SK-N-SH (cell line): ENCODE results near the gene GLMP. TPM values are rescaled to one million over a fixed set of nuclear protein-coding genes. Genes with fewer than 3 reads are reported as not detected.
"Not testable (repeated sequence)": the region's sequence is repeated elsewhere in the genome, so short reads cannot be mapped to it uniquely, and the experiment has no call there.

Experiments
- CTCF ChIA-PET: fragments of 300-600, 350-600 bp; formaldehyde crosslinking; extraction: SDS; loops from one replicate; lab custom pipeline; 2021; lab: Yijun Ruan, JAX
- POLR2A ChIA-PET: fragments of 350-600 bp; sonication (Branson Sonifier 250); formaldehyde crosslinking; extraction: SDS; loops from one replicate; lab custom pipeline; 2020; ENCODE audit warnings: antibody characterized with exemption, inconsistent platforms; lab: Yijun Ruan, JAX
- DNase-seq: peaks from one replicate; pipeline ENCODE4 v3.0.0; 2012
- H2AFZ ChIP-seq: fragments of 200-600 bp; sonication (generic); 2 replicates; pipeline ENCODE4 v1.8.1; 2016; ENCODE audit warnings: antibody characterized with exemption, mild to moderate bottlenecking, low read depth
- H3F3A ChIP-seq: fragments of 200-600 bp; sonication (generic); replicated peaks from 2 replicates; pipeline ENCODE3; 2016; ENCODE audit warnings: antibody characterized with exemption, mild to moderate bottlenecking; ENCODE audit not compliant: insufficient read depth
- H3K27ac ChIP-seq, 2 experiments: fragments of 200-500 bp in 1 of 2; fragments of 200-600 bp in 1 of 2; sonication (Bioruptor generic) in 1 of 2; sonication (generic), shearing (Covaris generic) in 1 of 2; 2 replicates each; pipeline versions ENCODE4 v1.5.1 to v1.6.1; 2014 to 2016; ENCODE audit warnings: low read depth in 2 of 2, inconsistent platforms in 1 of 2, low read length in 1 of 2, mild to moderate bottlenecking in 1 of 2, mixed read lengths in 1 of 2
- H3K27me3 ChIP-seq: fragments of 200-600 bp; sonication (generic), shearing (Covaris generic); 2 replicates; pipeline ENCODE4 v1.6.1; 2016; ENCODE audit warnings: mixed run types; ENCODE audit not compliant: insufficient read depth
- H3K36me3 ChIP-seq, 2 experiments: fragments of 200-500 bp in 1 of 2; fragments of 200-600 bp in 1 of 2; sonication (Bioruptor generic) in 1 of 2; sonication (generic) in 1 of 2; replicated peaks in 1 of 2; 2 replicates each; pipeline versions ENCODE3 to v1.5.1; 2014 to 2016; ENCODE audit warnings: low read length in 1 of 2, mild to moderate bottlenecking in 1 of 2; ENCODE audit not compliant: insufficient read depth in 2 of 2, control insufficient read depth in 1 of 2
- H3K4me1 ChIP-seq, 2 experiments: fragments of 200-500 bp in 1 of 2; fragments of 200-600 bp in 1 of 2; sonication (Bioruptor generic) in 1 of 2; sonication (generic), shearing (Covaris generic) in 1 of 2; 2 replicates each; pipeline versions ENCODE4 v1.5.1 to v1.6.1; 2014 to 2016; ENCODE audit warnings: low read depth in 1 of 2, low read length in 1 of 2, mixed run types in 1 of 2; ENCODE audit not compliant: insufficient read depth in 2 of 2, control insufficient read depth in 1 of 2
- H3K4me2 ChIP-seq: fragments of 200-600 bp; sonication (generic), shearing (Covaris generic); 2 replicates; pipeline ENCODE4 v1.6.1; 2017; ENCODE audit warnings: mixed run types
- H3K4me3 ChIP-seq, 2 experiments: fragments of 200-500 bp in 1 of 2; fragments of 200-600 bp in 1 of 2; sonication (Bioruptor generic) in 1 of 2; sonication (generic), shearing (Covaris generic) in 1 of 2; 2 replicates each; pipeline versions ENCODE4 v1.5.1 to v1.8.1; 2014 to 2016; ENCODE audit warnings: low read depth in 2 of 2, inconsistent platforms in 1 of 2, low read length in 1 of 2, mild to moderate bottlenecking in 1 of 2, mixed read lengths in 1 of 2, moderate library complexity in 1 of 2
- H3K79me2 ChIP-seq: fragments of 200-600 bp; sonication (generic); 2 replicates; pipeline ENCODE4 v1.8.1; 2017; ENCODE audit warnings: mild to moderate bottlenecking; ENCODE audit not compliant: insufficient read depth
- H3K9ac ChIP-seq: fragments of 200-600 bp; sonication (generic); 2 replicates; pipeline ENCODE4 v1.6.1; 2017; ENCODE audit warnings: mixed run types
- H3K9me2 ChIP-seq: fragments of 200-600 bp; sonication (generic); 2 replicates; pipeline ENCODE4 v1.6.1; 2017; ENCODE audit warnings: mixed run types
- H3K9me3 ChIP-seq: fragments of 200-600 bp; sonication (generic); 2 replicates; pipeline ENCODE4 v1.6.1; 2017; ENCODE audit warnings: mixed run types, mild to moderate bottlenecking, moderate library complexity
- H4K20me1 ChIP-seq: fragments of 200-600 bp; sonication (generic); 2 replicates; pipeline ENCODE4 v1.6.1; 2017; ENCODE audit warnings: mild to moderate bottlenecking, mixed run types; ENCODE audit not compliant: insufficient read depth
- FOXJ3 ChIP-seq: sonication (generic); formaldehyde crosslinking; IDR thresholded peaks from 2 replicates; pipeline ENCODE4 v1.5.1; 2020; ENCODE audit warnings: mild to moderate bottlenecking, missing genetic modification reagents
- GATA2 ChIP-seq: sonication (generic); formaldehyde crosslinking; IDR thresholded peaks from 2 replicates; pipeline ENCODE4 v1.5.0; 2020; ENCODE audit warnings: mild to moderate bottlenecking, missing genetic modification reagents
- MEF2A ChIP-seq: IDR thresholded peaks from 2 replicates; pipeline ENCODE4 v1.4.0; 2012; ENCODE audit warnings: low read depth, borderline replicate concordance
- NFIC ChIP-seq: IDR thresholded peaks from 2 replicates; pipeline ENCODE4 v1.4.0; 2012; ENCODE audit warnings: borderline replicate concordance
- RAD21 ChIP-seq: IDR thresholded peaks from 2 replicates; pipeline ENCODE4 v1.6.1; 2012; ENCODE audit warnings: mild to moderate bottlenecking, low read length
- RCOR1 ChIP-seq: fragments of 150-350 bp; IDR thresholded peaks from 2 replicates; pipeline ENCODE4 v1.6.1; 2017; ENCODE audit warnings: antibody characterized with exemption, low read length
- RXRA ChIP-seq: IDR thresholded peaks from 2 replicates; pipeline ENCODE4 v1.4.0; 2012; ENCODE audit warnings: low read depth, mild to moderate bottlenecking, borderline replicate concordance
- SMC3 ChIP-seq: IDR thresholded peaks from 2 replicates; pipeline ENCODE4 v1.6.1; 2012; ENCODE audit warnings: low read depth, low read length, improper control_type of control experiment
- TEAD4 ChIP-seq: IDR thresholded peaks from 2 replicates; pipeline ENCODE4 v1.4.0; 2012; ENCODE audit warnings: mild to moderate bottlenecking, borderline replicate concordance; ENCODE audit not compliant: insufficient read depth
- ZBTB33 ChIP-seq: IDR thresholded peaks from 2 replicates; pipeline ENCODE4 v1.4.0; 2012; ENCODE audit warnings: low read depth, borderline replicate concordance
- WGBS: methylation state at CpG from one replicate; pipeline ENCODE4 v1.1.6; 2017; ENCODE audit warnings: low lambda C conversion rate; 5-methylcytosine and 5-hydroxymethylcytosine counted together
- polyA plus RNA-seq, 3 experiments: library from polyadenylated mRNA; depleted of rRNA; stranded (reverse); fragments of >200 nt; gene quantifications; 2 replicates each; pipeline ENCODE4 v1.2.3, GENCODE V29; 2012
- TF ChIP-seq, protein P1 (sequence below): IDR thresholded peaks from 2 replicates; pipeline ENCODE4 v1.6.1; 2012; ENCODE audit warnings: mild to moderate bottlenecking, low read depth, low read length, moderate library complexity
- TF ChIP-seq, protein P2 (sequence below): fragments of 200-600 bp; sonication (generic); IDR thresholded peaks from 2 replicates; pipeline ENCODE4 v1.6.1; 2017; ENCODE audit warnings: antibody characterized with exemption, mild to moderate bottlenecking, moderate library complexity
- TF ChIP-seq, protein P3 (sequence below): IDR thresholded peaks from 2 replicates; pipeline ENCODE4 v1.4.0; 2012; ENCODE audit warnings: low read depth

The GLMP gene
- polyA plus RNA-seq, 1 of the 3 experiments (the other 2 are of a cell fraction) = 41.7 TPM

- Histone ChIP-seq H3K27ac (no peak overlapping the region), H3K4me1 (peaks cover 9 to 12% of the 10 kb centered on the region in 2 experiments; a peak in 3 of 4 replicates), H4K20me1 (peaks cover 18% of the 10 kb centered on the region), H2AFZ (no peak overlapping the region), H3K36me3 (peaks cover 41 to 44% of the 10 kb centered on the region in 2 experiments), H3K9me3 (no peaks in the 10 kb centered on the region), H3K9me2 (no peaks in the 10 kb centered on the region), H3K4me3 (peak overlapping the region; percentile 63 to 78; a peak in 3 of 4 replicates), H3K9ac (no peak overlapping the region), H3K79me2 (peaks cover 60% of the 10 kb centered on the region), H3K4me2 (peak overlapping the region; percentile 73), H3F3A (no peaks in the 10 kb centered on the region), H3K27me3 (no peaks in the 10 kb centered on the region)
- WGBS = 57% methylated on average over 4 of the region's 4 CpGs
- ChIA-PET CTCF (interaction anchor here (0.7 to 2.8 kb wide), 11 partner anchors 11 to 207 kb away, joined by 3 to 11 read pairs (median 4); partner anchors contain the start of gene SMG5), POLR2A (no interaction called here)
- DNase-seq = no peak
- TF ChIP-seq, protein P1, sequence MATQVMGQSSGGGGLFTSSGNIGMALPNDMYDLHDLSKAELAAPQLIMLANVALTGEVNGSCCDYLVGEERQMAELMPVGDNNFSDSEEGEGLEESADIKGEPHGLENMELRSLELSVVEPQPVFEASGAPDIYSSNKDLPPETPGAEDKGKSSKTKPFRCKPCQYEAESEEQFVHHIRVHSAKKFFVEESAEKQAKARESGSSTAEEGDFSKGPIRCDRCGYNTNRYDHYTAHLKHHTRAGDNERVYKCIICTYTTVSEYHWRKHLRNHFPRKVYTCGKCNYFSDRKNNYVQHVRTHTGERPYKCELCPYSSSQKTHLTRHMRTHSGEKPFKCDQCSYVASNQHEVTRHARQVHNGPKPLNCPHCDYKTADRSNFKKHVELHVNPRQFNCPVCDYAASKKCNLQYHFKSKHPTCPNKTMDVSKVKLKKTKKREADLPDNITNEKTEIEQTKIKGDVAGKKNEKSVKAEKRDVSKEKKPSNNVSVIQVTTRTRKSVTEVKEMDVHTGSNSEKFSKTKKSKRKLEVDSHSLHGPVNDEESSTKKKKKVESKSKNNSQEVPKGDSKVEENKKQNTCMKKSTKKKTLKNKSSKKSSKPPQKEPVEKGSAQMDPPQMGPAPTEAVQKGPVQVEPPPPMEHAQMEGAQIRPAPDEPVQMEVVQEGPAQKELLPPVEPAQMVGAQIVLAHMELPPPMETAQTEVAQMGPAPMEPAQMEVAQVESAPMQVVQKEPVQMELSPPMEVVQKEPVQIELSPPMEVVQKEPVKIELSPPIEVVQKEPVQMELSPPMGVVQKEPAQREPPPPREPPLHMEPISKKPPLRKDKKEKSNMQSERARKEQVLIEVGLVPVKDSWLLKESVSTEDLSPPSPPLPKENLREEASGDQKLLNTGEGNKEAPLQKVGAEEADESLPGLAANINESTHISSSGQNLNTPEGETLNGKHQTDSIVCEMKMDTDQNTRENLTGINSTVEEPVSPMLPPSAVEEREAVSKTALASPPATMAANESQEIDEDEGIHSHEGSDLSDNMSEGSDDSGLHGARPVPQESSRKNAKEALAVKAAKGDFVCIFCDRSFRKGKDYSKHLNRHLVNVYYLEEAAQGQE = no peak
- TF ChIP-seq, protein P2, sequence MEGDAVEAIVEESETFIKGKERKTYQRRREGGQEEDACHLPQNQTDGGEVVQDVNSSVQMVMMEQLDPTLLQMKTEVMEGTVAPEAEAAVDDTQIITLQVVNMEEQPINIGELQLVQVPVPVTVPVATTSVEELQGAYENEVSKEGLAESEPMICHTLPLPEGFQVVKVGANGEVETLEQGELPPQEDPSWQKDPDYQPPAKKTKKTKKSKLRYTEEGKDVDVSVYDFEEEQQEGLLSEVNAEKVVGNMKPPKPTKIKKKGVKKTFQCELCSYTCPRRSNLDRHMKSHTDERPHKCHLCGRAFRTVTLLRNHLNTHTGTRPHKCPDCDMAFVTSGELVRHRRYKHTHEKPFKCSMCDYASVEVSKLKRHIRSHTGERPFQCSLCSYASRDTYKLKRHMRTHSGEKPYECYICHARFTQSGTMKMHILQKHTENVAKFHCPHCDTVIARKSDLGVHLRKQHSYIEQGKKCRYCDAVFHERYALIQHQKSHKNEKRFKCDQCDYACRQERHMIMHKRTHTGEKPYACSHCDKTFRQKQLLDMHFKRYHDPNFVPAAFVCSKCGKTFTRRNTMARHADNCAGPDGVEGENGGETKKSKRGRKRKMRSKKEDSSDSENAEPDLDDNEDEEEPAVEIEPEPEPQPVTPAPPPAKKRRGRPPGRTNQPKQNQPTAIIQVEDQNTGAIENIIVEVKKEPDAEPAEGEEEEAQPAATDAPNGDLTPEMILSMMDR = peak; percentile 52
Measured at GRCh38 chr1:156336242-156336641, 40.8 kb upstream of the GLMP start.

GRCh38 chr1:156323179-156323578 lies 27.7 kb upstream of the GLMP start:
- 88% methylated on average over 9 of the region's 9 CpGs for WGBS
- not testable (repeated sequence) for H3K4me2 ChIP-seq, H3K27ac ChIP-seq, DNase-seq, H3K9ac ChIP-seq, H3K27me3 ChIP-seq, H3F3A ChIP-seq, H3K4me1 ChIP-seq, H4K20me1 ChIP-seq, H2AFZ ChIP-seq, H3K9me2 ChIP-seq, H3K4me3 ChIP-seq, H3K9me3 ChIP-seq
- ChIA-PET POLR2A (interaction anchor here (0.7 kb wide), 1 partner anchor 20 kb away, joined by 4 read pairs; no protein-coding TSS in a partner anchor), CTCF (interaction anchor here (1.1 to 1.5 kb wide), 4 partner anchors 13 to 123 kb away, joined by 3 to 4 read pairs (median 3); no protein-coding TSS in a partner anchor)
- Histone ChIP-seq H3K79me2 (peaks cover 20% of the 10 kb centered on the region; the same call in 1 of the 2 replicates), H3K36me3 (peaks cover 49 to 74% of the 10 kb centered on the region in 2 experiments)

- no peaks in the 10 kb centered on the region for H3K27me3 ChIP-seq
- H3K4me2 ChIP-seq = no peak overlapping the region
- H3K9ac ChIP-seq = no peak overlapping the region
- peaks cover 11% of the 10 kb centered on the region for H3F3A ChIP-seq
- 0 out of 2 replicates have a peak, but pooled peaks cover 3% of the 10 kb centered on the region for H4K20me1 ChIP-seq
- ChIA-PET CTCF (interaction anchor here (1.3 to 2.9 kb wide), 5 partner anchors 11 to 106 kb away, joined by 3 to 12 read pairs (median 4); no protein-coding TSS in a partner anchor), POLR2A (no interaction called here)
- 87% methylated on average over 3 of the region's 3 CpGs for WGBS
- no peaks in the 10 kb centered on the region for H3K9me2 ChIP-seq
- peaks cover 74 to 92% of the 10 kb centered on the region in 2 experiments for H3K36me3 ChIP-seq
- no peaks in the 10 kb centered on the region for H3K4me1 ChIP-seq
- H2AFZ ChIP-seq = no peak overlapping the region
- DNase-seq = no peak
- H3K27ac ChIP-seq = no peak overlapping the region
- no peaks in the 10 kb centered on the region for H3K9me3 ChIP-seq
- peaks cover 14% of the 10 kb centered on the region; the same call in 1 of the 2 replicates for H3K79me2 ChIP-seq
- no peak overlapping the region for H3K4me3 ChIP-seq
- no peak for TF ChIP-seq RXRA
- TF ChIP-seq SMC3 = no peak
- TF ChIP-seq NFIC = no peak
- TF ChIP-seq TEAD4 = no peak
- TF ChIP-seq, protein P3, sequence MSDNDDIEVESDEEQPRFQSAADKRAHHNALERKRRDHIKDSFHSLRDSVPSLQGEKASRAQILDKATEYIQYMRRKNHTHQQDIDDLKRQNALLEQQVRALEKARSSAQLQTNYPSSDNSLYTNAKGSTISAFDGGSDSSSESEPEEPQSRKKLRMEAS = no peak
- TF ChIP-seq ZBTB33 = no peak
- TF ChIP-seq FOXJ3 (CRISPR knock-in tag) = no peak
- no peak for TF ChIP-seq MEF2A
- TF ChIP-seq RCOR1 = no peak
- no peak for TF ChIP-seq GATA2 (CRISPR knock-in tag)
- TF ChIP-seq RAD21 = no peak
Measured at GRCh38 chr1:156320560-156320959, 25.1 kb upstream of the GLMP start.
